ENCODE results near the gene THAP7.
A peak's percentile ranks its signal among the peaks of the same experiment; 100 is the strongest.

THAP7 gene

DNA sequence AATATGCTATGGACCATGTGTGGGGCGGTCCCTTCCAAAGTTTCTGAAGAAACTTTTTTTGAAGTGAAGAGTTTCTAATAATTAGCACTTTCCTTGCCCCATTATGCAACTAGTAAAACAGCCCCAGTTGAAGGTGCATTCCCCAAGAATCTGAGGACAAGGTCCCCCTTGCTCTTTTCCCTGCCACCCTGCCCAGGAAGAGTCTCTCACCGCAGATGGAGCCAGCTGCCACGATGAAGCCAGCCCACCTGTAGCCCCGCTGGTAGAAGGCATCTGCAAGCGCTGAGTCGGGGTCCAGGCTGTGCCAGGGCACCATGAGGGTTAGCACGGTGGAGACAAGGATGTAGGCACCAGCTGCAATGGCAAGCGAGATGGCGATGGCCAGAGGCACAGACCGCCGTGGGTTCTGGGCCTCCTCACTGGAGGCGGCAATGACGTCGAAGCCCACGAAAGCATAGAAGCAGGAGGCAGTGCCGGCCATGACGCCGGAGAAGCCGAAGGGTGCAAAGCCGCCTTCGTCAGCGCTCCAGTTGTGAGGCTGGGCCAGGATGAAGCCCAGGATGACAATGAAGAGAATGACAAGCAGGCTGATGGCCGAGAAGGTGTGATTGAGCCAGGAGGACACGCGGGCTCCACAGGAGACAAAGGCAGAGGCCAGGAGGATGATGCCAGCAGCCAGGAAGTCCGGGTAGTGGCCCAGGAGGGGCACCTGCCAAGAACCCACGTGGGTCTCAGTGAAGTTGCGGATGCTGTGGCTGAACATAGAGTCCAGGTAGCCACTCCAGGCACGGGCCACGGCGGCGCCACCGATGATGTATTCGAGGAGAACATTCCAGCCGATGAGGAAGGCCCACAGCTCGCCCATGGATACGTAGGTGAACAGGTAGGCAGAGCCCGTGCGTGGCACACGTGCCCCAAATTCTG lies 29.0 kb upstream of the THAP7 start:
- no peak for DNase-seq

DNA sequence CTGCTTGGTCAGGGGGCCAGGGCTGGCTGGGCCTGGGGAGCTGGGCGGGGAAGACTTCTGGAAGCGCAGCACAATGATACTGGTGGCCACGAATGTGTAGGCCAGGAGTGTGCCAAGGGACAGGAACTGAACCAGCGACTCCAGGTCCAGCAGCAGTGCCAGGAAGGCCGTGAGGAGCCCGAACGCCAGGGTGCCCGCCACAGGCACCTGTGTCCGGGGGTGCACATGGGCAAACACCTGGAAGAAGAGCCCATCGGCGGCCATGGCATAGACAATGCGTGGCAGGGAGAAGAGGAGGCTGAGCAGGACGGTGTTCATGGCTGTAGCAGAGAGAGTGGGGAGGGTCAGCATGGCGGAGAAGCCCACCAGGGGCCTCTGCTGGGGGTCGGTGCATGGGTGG lies 28.1 kb upstream of the THAP7 start:
- DNase-seq: no peak

DNA sequence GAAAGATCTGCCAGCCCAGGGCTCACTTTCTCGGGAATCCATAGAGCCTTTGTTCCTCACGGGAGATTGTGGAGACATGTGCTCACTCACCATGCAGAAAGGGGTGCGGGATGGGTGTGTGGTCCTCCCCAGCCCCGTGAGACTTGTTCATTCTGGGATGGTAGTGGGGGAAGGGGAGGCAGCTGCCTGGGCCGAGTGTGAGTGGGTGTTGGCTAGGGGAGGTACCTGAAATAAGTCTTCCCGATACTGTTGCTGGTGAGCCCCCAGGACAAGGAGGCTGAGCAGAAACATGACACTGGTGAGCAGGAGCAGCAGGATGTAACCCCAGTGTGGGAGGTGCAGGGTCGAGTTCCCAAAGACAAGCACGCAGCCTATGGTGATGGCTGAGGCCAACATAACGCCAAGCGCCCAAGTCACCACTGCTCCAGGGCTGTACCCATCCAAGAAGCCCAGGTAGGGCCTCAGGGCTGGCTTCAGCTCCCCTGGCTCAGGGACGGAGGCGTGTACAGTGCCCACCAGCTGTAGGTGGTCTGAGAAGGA lies 27.6 kb upstream of the THAP7 start:
- DNase-seq: no peak

GRCh38 chr22:21028277-21029251 lies 26.6 kb upstream of the THAP7 start:
- DNase-seq: no peak

- no peak for DNase-seq
Observed at GRCh38 chr22:21026783-21027692, 25.1 kb upstream of the THAP7 start.

DNA sequence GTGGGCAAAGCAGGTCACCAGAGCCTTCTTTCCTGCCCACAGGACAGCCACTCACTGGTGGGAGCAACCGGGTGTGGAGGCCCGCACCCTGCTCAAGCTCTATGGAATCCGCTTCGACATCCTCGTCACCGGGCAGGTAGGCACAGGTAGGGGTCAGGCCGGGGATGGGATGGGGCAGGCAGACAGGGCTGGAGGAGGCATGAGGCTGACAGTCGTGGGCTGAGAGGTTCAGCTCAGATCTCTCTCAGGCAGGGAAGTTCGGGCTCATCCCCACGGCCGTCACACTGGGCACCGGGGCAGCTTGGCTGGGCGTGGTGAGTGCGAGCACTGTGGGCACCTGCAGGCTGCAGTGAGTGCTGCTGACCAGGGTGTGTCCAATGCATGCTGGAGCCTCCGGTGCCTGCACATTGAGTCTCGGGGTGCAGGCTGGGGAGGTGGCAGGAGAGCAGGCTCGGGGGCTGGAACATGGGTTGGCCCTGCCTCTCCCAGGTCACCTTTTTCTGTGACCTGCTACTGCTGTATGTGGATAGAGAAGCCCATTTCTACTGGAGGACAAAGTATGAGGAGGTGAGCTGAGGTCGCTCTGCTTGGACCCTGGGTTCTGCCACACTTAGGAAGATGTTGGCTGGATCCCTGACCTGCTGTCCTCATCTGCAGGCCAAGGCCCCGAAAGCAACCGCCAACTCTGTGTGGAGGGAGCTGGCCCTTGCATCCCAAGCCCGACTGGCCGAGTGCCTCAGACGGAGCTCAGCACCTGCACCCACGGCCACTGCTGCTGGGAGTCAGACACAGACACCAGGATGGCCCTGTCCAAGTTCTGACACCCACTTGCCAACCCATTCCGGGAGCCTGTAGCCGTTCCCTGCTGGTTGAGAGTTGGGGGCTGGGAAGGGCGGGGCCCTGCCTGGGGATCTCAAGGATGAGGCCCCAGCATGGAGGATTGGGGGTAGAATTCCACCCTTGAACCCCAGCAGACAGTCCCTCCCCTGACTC lies 24.1 kb upstream of the THAP7 start:
- no peak for DNase-seq

DNA sequence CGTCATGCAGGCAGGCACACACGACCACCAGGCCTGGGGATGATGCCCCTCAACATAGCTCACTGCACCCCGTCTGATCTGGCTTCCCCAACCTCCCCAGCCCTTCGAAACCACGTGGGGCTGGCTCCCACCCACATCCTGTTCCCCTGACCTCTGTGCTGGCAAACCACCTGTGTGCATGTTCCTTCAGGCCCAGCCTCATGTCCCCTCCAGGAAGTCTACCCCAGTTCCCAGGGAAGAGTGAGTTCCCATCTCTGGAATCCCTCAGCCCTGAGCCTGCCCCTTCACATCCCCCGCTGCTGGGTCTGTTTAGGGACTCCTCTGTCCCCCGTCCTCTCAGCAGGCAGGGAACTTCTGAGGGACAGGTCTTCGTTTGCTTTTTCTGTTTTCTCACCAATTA lies 23.3 kb upstream of the THAP7 start:
- no peak for DNase-seq

DNA sequence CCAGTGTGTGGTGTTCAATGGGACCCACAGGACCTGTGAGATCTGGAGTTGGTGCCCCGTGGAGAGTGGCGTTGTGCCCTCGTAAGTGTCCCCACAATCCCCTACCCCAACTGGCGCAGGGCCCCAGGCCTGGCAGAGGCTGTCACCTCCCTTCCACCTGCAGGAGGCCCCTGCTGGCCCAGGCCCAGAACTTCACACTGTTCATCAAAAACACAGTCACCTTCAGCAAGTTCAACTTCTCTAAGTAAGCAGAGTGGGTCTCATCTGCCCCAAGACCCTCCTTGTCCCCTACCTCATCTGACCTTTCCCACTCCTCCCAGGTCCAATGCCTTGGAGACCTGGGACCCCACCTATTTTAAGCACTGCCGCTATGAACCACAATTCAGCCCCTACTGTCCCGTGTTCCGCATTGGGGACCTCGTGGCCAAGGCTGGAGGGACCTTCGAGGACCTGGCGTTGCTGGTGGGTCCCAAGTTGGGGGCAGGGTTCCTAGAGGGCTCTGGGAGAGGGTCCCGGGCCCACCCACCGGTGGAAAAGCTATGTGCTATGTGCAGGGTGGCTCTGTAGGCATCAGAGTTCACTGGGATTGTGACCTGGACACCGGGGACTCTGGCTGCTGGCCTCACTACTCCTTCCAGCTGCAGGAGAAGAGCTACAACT lies 21.2 kb upstream of the THAP7 start:
- no peak for DNase-seq

GRCh38 chr22:21022507-21022906 lies 20.6 kb upstream of the THAP7 start:
- DNase-seq: no peak

- DNase-seq: no peak
Observed at GRCh38 chr22:21020802-21021429, 19.0 kb upstream of the THAP7 start.

GRCh38 chr22:21018314-21018713 lies 16.4 kb upstream of the THAP7 start:
- DNase-seq: no peak

GRCh38 chr22:21016644-21017420 lies 14.9 kb upstream of the THAP7 start:
- no peak for DNase-seq

DNA sequence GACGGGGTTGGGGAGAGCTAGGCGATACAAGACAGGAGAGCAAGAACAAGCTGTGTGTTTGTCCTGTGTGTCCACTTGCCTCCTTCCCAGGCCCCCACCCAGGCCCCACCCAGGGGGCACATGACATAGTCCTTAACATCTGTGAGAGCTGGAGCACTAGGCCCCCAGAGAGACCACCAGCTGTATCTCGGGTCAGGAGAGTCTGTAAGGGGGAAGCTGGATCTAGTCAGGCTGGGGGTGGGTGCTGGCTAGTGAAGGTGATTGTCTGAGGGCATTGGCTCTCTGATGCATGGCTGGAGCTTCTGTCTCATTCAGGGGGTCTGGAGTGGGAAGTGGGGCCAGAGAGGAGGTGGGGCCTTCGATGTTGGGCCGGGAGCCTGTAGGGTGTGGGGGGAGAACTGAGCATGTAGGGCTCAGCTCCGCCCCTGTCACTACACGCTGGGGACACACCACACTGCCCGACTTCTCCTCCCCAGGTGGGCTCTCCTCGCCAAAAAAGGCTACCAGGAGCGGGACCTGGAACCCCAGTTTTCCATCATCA lies 13.6 kb upstream of the THAP7 start:
- DNase-seq: no peak

DNA sequence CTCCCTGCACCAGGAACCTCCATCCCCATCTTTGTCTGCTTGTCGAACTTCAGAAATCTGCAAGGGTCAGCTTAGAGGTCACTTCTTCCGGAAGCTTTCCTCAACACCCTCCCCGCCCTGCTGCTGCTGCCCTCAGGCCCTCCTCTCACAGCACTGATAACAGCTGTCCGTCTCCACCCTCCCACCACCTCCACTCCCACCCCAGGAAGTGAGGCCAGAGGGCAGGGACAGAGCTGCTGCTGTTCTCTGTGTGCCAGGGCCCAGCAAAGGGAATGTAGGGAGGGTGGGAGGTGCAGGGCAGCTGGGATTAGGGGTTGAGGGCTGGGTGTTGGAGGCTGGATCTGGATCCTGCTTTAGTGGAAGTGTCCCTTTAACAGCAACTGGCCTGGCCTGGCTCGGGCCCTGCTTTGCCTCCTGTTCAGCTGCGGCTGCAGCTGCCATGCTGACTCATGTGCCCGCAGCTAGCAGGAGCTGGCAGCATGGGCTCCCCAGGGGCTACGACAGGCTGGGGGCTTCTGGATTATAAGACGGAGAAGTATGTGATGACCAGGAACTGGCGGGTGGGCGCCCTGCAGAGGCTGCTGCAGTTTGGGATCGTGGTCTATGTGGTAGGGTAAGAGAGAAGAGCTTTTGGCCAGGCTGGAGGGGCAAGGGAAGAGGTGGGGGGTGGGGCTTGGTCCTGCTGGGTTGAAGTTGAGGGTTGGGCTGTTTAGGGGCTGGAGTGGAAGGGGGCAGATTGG lies 13.0 kb upstream of the THAP7 start, which contains the start of gene P2RX6:
P2RX6 (plus strand) TSS at position 440 of the 740 bp plus-strand sequence; CDS start at position 450, 10 bp downstream.
- DNase-seq: no peak

DNA sequence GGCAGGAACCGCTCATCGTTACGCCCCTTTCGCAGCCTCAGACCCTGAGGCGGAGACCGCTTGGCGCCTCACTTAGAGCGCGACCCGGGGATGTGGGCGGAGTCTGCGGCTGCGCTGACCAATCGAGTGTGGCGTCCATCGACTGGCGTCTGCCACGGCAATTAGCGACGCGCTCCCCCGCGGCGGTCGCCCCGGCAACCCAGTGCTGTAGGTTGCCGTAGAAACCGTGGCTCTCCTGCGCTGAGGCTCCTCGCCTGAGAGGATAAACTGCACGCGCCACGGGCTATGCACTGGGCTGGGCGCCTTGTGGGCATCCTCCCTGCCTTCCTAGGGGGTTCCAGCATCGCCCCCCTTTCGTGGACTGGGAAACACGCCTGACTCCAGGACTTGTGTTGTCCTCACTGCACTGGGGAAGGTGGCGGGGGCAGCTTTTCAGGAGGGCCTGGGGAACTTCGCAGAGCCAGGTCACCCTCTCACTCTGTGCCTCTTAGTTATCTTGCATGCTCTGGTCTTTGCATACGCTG lies 12.3 kb upstream of the THAP7 start:
- DNase-seq: peak; percentile 67 to 69

GRCh38 chr22:21013657-21014201 lies 11.8 kb upstream of the THAP7 start:
- DNase-seq: no peak
